Measurements from ENCODE around the gene ITPRIPL2.

Gene ITPRIPL2

DNA sequence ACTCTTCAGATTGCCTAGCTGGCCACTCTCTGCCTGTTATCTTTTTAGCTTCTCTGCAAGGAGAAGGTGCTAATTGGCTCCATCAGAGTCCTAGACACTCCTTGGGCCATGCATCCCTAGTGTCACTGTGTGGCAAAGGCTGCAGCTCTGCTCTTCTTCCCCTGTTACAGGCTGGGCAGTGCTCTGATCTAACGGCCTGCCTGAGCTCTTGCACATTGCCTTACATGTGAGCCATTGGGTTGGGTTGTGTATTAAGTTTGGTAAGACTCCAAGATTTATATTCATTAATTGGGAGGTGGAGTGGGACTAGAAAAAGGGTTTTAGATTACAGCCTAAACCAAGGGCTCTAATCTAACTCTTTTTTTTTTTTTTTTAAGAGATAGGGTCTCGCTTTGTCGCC, 31.2 kb downstream of the ITPRIPL2 start:
- no peak for DNase-seq

DNA sequence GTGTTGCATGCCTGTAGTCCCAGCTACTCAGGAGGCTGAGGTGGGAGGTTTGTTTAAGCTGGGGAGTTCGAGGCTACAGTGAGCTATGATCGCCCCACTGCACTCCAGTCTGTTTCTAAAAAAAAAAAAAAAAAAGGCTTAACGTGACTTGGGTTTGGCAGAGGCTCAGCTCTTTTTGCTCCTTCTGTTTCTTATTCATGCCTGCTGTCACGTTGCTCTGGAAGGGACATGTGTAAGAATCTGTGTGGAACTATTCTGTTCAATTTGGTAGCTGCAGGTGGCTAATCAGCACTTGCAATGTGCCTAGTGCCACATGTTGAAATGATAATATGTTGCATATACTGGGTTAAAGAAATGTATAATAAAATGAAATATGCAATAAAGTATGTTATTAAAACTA, 33.4 kb downstream of the ITPRIPL2 start:
- no peak for DNase-seq

DNA sequence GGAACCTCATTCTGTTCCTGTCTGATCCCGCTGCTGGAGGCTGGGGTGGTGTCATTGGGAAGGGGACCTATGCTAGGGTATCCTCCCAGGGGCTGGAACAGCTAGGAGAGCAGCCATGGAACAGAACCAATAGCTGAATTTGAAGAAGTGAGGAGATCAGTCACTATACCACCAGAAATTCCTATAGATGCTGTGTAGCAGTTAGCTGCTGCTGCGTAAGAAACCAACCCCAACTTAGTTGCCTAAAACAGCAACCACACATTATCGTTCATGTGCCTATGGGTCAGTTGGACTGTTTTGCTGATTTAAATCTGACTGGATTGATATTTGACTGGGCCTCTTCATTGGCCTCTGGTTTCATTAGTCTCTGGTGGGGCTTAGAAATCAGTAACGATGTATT, 33.9 kb downstream of the ITPRIPL2 start:
- DNase-seq = no peak

DNA sequence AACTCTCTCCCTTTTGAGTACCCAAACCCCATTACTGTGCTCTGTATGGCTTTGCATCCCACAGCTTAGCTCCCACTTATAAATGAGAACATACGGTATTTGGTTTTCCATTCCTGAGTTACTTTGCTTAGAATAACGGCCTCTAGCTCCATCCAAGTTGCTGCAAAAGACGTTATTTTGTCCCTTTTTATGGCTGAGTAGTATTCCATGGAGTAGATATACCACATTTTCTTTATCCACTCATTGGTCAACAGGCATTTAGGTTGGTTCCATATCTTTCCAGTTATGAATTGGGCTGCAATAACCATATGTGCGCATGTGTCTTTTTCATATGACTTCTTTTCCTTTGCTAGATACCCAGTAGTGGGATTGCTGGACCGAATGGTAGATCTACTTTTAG, 34.4 kb downstream of the ITPRIPL2 start:
- no peak for DNase-seq

DNA sequence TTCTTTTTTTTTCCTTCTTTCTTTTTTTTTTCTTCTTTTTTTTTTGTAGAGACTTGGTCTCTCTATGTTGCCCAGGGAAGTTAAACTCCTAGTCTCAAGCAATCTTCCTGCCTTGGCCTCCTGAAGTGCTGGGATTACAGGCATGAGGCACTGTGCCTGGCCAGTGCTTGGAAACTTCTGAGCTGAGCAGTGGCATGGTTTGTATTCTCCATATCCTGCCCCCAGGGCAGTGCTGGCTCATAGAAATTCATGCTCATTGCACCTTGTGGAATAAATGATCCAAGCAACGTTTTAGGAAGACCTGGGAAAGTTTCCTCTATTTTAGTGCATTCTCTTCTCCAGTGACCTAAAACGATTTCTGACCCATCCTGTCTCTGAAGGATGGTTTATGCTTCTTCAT, 37.5 kb downstream of the ITPRIPL2 start:
- no peak for DNase-seq

DNA sequence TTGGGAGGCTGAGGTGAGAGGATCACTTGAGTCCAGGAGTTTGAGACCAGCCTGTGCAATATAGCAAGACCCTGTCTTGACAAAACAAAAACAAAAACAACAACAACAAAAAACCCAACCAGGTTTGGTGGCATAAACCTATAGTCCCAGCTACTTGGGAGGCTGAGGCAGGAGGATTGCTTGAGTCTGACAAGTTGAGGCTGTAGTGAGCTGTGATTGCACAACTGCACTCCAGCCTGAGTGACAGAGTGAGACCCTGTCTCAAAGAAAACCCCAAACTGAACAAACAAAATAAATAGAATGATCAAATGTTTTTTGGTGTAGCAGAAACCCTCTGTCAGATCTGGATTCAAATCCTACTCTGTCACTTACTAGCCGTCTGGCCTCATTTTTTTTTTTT, 38.3 kb downstream of the ITPRIPL2 start:
- no peak for DNase-seq

DNA sequence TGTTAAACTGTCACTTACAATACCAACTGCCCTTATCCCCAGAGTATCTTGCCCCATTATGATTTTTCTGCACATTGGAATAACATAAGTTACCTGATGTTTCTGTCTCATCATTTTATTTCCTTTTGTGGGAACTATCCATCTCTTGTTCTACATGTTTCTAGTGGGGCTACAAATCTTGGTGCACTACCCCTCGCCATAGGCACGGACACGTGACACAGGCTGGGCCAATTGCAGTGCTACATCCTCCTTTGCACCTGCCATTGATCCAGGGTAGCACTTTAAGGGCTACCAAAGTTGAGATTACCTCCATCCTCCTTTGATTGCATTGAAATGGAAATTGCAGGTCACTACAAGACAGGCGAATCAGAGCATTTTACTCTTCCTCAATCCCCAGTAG, 40.1 kb downstream of the ITPRIPL2 start:
- no peak for DNase-seq

DNA sequence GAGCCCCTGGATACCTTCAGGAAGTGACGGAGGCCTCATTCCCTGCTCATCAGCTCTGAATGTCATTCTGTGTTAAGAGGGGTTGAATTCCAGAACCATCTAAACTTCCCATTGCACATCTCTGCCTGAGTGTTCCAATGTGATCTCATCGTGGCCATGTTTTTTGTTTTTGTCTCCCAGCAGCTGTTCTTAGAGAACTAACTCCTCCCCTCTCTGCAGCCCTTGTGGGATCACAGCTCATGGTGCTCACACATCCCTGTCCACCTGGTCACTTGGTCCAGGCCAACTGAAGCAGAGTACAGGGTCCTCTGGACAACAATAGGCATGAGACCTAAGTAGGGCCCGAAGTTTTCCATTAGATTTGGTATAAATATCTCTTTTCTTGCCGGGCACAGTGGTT, 48.3 kb downstream of the ITPRIPL2 start:
- no peak for DNase-seq

DNA sequence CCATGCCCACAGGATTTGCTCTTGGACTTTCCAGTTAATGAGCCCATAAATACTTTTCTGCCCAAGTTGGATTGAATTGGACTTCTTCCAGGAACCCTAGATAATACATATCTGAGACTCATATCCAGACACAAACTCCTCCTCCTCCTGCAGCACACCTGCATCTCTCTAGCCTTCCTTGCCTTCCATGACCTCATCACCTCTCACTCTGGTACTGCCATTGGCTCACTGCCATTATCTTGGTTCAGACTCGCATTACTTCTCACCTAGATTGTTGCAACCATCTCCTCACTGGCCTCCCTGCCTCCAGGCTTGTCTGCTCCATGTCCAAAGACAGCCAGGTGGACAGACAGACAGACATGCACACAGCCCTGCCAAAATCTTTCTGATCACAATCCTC, 49.5 kb downstream of the ITPRIPL2 start:
- DNase-seq = no peak

DNA sequence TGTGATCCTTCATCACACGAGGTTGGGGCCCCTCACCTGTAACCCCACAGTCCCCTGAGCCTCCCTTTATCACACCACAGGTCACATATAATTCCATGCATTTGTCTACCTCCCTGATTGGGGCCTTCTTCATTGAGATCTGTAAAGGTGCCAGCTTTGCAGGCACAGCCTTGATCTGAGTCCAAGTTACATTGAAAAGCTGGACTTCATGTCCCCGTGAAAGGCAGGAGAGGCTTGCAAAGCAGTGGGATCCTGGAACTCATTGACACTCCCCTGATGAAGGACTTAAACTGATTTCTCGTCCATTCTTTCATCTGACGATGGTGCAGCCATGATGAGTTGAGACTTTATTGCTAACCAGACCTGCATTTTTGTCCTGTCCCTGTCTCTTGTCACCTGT, 50.5 kb downstream of the ITPRIPL2 start:
- DNase-seq = no peak

DNA sequence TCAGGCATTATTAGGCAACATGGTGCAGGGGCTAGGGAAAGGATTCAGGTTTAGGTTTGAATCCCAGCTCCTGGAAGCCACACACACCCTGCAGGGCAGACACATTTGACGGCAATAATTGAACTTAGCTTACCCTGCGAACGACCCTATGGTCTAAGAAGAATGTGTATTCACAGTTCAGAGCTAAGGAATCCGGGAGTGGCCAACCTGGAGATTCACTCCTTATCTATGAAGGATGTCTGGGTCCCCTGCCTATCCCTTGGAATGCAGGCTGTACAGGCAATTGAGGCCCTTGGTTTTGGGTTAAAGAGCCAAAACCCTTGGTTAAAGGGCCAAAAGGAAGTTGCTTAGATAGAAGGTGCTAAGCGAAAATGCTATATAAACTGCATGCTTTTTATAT, 51.3 kb downstream of the ITPRIPL2 start:
- DNase-seq = no peak

DNA sequence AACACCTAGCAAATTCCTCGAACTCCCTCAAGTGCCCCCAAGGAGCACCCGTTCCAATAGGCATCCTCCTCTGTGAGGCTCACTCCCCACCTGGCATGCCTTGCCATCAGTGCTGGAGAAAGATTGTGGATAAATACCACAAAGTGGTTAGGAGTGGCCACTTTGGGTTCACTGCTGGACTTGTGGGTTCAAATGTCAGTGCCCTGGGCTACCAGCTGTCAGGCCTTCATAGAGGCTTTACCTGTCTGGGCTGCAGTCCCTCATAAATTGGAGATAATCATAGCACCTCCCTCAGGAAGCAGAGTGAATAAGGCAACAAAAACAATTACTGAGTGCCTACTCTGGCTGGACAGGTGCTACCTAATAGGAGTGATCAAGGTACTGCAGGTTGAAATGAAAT, 52.7 kb downstream of the ITPRIPL2 start:
- DNase-seq = no peak

DNA sequence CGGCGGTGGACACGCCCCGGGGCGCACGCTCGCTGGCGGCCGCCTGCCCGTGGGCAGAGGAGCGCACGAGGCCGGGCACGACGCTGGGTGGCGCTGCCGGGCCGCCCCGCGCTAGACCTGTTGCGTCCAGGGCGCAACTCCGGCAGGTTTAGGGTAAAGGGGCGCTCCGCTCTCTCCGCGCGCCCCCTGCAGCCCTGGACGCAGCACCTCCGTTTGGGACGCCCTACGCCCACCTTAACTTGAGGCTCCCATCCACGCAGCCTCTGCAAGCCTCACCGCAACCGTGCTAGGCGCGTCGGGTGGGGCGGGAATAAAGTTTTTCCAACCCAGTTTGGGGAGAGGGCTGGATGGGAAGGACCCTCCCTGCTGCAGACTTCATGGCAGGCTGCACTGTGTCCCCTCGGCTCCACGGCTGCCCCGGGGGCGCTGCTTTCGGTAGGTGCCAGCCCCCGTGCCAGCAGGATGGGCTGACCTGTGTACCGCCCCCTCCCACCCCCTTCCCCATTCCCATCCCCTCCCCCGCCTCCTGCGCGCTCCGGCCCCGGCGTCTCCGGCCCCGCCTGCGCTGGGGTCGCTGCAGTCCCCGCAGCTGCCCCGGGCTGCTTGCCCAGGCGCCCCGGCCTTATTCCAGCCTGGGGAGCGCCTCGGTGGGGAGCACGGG, 54.1 kb downstream of the ITPRIPL2 start, which contains the start of gene SYT17:
TSS of gene SYT17 (plus strand) at position 531 of the 661 bp plus-strand sequence. CDS start 407 bp downstream, outside the sequence.
- DNase-seq = peak; percentile 16

DNA sequence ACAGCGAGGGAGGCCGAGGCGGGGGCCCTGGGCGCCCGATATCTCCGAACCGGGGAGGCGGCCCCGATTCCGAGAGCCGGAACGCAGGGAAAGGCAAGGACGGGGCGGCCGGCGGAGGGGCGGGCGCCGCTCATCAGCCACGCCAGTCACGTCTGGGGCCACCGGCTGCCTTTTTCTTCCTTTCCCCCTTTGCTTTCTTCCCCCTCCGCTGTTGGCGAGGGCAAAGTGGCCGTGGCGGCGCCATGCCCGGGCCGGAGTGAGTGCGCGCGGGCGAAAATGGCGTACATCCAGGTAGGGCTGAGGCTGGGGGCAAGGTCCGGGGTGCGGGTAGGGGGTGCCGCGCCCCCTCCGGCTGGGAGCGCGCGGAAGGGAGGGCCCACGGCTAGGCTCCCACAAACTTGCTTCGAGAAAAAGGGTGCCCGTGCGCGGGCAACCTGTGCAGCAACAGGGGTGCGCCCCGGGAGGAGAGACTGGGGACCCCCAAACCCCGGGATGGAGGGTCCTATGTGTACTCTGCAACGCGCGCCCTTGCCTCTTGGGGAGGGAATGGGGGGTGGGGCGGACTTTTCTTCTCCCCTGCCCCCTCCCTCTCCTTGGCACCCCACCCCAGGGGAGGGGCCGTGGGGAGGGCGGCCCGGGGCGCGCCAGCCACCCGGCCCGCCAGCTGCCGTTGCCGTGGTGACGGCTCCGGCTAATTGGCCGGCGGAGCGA, 54.8 kb downstream of the ITPRIPL2 start:
- peak; percentile 40 to 45 for DNase-seq

DNA sequence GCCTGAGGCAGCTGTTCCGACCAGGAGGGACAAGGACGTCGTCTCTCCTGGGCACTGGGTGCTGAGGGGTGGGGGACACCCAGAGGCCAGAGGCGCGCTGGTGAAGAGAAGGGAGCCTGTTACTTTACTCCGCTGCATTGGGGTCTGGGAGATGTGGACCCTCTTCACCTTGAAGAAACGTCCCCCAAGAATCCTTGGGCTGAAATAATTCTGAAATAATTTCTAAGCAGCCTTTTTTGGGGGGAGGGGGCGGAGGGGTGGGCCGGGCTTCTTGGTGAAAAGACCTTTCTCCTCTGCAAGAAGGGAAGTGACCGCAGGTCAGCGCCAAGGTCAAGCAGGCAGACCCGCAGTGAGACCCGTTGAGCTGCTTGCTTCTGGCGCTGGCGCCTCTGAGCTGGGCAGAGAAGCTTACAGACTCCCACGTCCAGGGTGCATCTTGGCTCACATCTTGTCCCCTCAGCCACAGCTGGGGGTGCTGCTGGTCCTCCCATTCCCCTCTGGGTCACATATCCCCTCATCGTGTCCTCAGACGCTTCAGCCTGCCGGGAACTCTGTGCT, 55.4 kb downstream of the ITPRIPL2 start:
- no peak for DNase-seq

DNA sequence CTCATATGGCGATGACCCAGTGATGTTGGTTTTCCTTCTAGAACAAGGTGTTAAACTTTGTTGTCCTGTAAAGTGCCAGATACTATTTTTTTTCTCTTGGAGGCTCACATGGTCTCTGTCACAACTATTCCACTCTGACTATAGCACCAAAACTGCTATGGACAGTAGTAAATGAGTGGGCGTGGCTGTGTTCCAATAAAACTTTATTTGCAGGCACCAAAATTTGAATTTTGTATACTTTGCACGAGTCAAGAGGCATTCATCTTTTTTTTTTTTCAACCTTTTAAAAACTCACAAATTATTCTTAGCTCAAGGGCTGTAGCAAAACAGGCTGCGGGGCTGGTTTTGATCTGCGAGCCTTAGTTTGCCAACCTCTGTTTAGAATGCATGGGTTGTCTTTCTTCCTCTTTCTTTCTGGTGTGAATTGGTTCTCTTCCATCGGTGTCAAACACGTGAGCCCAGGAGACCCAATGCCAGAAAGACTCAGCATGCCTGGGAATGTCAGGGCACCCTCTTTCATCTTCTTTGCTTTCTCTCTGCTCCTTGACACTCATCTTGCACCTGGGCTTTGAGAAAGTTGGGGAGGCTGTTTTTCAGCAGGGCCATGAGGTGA, 56.4 kb downstream of the ITPRIPL2 start:
- DNase-seq = no peak
